ENCODE results near the gene CCL18.
"Not testable (repeated sequence)": the region's sequence is repeated elsewhere in the genome, so short reads cannot be mapped to it uniquely, and the experiment has no call there.

Gene CCL18, protein sequence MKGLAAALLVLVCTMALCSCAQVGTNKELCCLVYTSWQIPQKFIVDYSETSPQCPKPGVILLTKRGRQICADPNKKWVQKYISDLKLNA

DNA sequence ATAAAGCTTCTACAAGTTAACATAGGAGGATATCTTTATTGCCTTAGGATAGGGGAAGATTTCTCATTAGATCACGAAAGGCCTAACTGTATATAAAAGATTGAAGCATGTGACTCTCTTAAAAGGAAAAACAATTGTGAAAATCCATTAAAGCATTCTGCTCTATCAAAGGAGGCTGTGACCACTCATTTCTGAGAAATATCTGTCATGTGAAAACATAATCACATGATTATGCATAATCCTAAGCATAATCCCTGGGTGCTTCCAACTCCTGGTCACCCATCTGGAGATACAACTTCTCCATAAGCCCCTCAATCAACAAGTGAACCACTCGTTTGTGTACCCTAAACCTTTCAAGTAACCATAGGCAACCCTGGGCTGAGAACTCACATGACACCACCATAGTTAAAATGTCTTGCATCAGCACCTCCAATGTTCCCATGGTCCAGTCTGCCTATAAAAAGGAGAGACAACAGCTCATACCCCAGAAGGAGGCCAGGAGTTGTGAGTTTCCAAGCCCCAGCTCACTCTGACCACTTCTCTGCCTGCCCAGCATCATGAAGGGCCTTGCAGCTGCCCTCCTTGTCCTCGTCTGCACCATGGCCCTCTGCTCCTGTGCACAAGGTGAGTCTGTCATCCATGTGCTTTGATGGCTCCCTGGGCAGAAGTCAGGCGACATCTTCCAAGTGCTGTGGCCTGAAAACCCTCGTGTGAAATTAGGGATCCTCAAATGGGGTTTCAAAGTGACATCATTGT, at the start of gene CCL18:
Gene CCL18 (plus strand): TSS at position 487 of the 756 bp plus-strand sequence. CDS start 71 bp downstream, at position 558.
- no peak for DNase-seq (ENCODE audit: low spot score)

DNA sequence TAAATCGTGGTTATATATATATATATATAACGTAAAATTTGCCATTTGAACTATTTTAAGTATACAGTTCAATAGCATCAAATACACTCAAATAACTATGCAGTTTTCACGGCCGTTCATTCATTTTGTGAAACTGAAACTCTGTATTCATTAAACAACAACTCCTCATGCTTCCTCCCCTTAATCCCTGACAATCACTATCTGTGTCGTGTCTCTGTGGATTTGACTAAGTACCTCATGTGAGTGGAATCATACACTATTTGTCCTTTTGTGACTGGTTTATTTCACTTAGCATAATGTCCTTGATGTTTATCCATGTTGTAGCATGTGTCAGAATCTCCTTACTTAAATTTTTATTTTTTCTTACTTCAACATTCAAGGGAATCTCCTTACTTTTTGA, 49.1 kb upstream of the CCL18 start:
- no peak for DNase-seq (ENCODE audit: low spot score)

DNA sequence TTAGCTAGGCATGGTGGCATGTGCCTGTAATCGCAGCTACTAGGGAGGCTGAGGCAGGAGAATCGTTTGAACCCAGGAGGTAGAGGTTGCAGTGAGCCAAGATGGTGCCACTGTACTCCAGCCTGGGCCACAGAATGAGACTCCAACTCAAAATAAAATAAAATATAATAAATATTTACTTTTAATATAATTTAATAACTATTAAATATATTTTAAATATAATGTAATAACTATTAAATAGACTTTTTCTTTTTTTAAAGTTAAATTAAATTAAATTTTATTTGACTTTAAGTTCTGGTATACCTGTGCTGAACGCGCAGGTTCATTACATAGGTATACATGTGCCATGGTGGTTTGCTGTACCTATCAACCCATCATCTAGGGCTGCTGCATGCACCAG, 48.2 kb upstream of the CCL18 start:
- not testable (repeated sequence) for DNase-seq (ENCODE audit: low spot score)

DNA sequence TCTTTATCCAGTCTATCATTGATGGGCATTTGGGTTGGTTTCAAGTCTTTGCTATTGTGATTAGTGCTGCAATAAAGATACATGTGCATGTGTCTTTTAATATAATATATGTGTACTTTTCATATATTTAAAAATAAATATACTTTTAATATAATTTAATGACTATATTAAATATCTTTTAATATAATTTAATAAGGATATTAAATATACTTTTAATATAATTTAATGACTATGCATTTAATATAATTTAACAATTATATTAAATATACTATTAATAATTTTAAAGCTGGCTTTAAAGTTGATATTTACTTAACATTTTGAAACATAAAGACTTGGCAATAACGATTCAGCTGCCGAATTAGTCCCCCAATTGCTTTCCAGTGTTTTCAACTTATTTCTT, 47.5 kb upstream of the CCL18 start:
- DNase-seq (ENCODE audit: low spot score) = no peak

DNA sequence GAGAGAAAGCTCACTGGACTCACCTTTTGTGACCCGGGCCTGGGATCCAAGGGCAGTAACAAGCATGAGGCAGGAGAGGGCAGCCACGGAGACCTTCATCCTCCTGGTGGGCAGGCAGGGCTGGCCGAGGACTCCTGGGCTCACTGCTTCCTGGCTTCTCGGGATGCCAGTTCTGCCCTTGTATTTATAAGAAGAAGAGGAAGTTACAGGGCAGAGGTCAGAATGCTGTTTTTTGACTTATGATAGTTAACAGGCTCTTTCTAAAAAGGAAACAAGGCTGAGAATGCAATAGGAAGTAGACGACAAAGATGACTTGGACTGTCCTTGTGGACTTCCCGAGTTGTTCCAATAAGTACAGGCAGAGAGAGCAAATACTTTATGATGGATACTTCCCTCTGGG, 46.3 kb upstream of the CCL18 start, which contains the start of gene CCL23:
Gene CCL23 (minus strand): TSS at position 174 of the 400 bp plus-strand sequence. CDS start 75 bp downstream, at position 99.
- no peak for DNase-seq (ENCODE audit: low spot score)

DNA sequence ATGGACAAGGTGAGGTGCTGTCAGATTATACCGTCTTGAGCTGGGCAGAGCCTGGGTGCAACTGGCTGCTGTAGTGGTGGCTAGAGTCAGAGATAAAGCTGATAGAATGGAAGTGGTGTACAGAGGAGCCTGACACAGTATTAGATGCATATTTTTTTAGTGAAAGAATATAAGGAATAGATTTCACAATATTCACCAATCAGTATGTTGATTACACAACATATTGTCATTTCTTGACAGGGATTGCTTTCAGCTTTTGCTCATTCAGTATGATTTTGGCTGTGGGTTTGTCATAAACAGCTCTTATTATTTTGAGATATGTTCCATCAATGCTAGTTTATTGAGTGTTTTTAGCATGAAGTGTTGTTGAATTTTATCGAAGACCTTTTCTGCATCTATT, 44.6 kb upstream of the CCL18 start:
- no peak for DNase-seq (ENCODE audit: low spot score)

DNA sequence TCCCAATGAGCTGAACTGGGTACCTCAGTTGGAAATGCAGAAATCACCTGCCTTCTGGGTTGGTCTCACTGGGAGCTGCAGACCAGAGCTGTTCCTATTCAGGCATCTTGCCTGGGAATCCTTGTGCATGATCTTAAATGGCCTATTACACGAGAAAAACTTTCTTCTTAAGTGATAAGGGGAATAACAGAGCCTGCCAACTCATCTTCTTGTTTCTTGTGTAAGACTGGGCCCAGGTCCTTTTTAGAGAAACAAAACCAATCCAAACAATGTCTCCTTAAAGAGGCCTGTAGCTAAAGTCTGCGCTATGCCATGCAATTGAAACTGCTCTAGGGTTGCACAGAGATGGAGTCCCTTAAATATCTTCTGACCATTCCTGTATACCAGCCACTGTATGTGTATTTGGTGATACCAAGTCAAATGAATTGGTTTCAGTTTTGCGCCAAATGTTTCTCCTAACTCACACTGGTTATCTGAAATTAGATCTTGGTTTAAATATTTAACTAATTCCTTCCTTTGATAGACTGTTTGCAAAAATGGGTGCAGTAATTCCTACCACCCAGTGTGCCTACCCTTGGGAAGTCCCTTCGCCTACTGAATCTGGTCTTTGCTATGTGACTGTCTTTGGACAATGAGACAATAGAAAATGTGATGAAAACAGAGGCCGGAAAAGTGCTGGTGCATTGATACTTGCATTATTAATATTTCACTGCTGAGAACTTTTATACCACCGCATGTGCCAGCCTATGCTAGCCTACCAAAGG, 39.8 kb upstream of the CCL18 start:
- no peak for DNase-seq (ENCODE audit: low spot score)

DNA sequence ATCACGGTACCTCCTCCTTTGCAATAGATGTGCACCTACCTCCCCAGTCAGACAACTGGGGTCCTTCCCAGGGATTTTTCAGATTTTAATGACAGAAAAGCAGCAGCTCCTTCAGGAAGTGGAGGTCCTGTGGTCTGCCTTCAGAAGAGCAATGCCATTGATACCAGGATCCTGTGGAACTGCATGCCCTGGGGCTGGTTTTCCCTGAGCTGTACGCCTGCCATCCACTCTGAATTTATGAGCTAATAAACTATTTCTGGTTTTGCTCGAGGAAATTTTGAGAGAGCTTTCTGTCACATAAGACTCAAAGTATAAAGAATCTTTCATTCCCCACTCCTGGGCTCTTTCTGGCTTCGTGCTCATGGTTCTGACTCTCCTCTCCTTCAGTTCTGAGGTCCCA, 36.3 kb upstream of the CCL18 start:
- DNase-seq (ENCODE audit: low spot score) = no peak

DNA sequence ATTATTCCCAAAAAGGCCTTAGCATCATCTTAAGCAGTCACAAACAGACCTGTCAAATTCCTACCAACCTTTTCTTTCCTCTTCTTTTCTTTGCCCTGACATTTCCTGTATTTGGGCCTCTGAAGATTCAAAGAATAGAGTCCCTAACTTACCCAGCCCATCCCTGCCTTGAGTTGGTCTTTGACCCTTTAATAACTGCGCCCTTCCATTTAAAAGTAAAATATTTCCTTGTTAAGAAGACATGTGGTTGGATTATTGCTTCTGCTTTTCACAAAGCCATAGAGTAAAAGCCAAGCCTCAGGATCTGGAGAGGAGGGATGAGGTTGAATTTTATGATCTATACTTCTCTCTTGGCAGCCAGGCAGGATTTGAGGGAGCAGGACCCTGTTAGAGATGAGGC, 33.1 kb upstream of the CCL18 start:
- no peak for DNase-seq (ENCODE audit: low spot score)

DNA sequence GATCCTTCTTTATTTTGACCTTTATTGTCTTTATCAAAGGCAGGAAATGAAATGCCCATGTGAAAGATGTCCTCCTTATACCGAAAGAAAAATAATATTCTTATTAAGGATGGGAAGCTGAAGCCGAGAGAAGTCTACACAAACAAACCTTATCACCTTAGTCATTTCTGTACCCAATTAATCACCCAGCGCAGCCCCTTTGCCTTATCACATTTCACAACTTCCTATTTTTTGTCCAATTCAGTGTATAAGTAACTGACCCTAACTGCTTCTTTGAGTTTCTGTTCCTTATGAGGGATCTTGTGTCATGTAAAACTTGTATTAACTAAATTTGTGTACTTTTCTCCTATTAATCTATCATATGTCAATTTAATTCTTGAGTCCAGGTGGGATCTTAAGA, 29.9 kb upstream of the CCL18 start:
- no peak for DNase-seq (ENCODE audit: low spot score)

DNA sequence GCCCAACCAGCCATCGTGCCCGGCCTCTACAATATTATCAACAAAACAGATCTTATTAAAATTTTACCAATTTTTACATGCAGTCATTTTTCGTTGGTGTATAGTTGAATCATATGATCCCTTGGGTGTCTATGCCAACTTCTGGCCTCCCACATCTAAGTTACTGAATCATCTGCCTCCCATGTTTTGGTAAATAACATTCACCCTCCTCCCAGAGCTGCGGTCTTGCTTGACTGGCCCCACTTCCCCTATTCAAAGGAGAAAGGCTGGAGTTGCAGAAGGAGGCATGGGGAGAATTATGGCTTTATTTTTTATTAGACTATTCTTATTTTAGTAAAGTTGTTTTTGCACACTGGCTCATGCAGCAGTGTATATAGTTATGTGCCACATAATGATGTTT, 27.8 kb upstream of the CCL18 start:
- no peak for DNase-seq (ENCODE audit: low spot score)

DNA sequence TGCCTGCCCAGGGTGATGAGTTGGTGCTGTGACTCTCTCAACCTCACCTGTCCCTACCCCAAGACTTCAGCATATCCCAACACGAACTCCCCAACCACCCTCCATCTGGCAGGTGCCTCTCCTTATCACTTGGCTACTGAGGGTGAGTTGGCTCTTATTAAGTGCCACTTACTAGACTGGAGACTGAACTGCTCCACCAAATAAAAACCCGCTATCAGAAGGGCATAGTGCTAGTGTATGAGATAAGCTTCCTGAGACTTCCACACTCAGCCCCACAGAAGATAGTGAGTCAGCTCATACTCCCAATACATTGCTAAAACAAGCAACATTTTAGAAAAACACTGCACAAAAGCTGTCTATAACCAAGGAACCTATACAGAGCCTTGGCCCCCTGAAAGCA, 16.0 kb upstream of the CCL18 start:
- DNase-seq (ENCODE audit: low spot score) = no peak

DNA sequence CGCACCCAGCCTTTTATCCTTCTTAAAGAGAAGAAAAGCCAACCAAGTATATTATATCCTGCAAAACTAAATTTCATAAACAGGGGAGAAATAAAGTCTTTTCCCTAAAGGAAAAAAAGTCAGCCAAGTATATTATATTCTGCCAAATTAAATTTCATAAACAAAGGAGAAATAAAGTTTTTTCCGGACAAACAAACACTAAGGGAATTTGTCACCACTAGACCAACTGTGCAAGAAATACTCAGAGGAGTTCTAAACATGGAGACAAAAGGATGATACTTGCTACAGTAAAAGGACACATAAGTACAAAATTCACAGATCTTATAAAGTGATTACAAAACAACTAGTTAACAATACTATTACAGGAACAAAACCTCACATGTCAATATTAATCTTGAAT, 14.4 kb upstream of the CCL18 start:
- no peak for DNase-seq (ENCODE audit: low spot score)

DNA sequence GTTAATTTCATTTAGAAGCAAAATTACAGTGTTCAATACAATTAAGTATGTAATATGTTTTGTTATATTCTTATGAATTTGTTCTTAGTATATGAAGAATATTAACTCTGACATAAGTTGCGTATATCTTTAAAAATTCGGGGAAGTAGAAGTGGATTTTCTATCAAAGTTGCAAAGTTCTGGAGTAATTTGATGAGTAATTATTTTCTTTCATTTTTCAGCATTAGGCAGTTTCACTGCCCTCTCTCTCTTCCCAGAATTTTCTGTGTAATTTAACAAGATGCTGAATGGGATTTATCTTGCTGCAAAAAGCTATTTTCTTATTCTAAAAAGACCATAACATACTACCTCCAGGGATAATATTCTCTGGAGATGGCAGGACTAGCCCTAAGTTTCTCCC, 8.9 kb upstream of the CCL18 start:
- no peak for DNase-seq (ENCODE audit: low spot score)

DNA sequence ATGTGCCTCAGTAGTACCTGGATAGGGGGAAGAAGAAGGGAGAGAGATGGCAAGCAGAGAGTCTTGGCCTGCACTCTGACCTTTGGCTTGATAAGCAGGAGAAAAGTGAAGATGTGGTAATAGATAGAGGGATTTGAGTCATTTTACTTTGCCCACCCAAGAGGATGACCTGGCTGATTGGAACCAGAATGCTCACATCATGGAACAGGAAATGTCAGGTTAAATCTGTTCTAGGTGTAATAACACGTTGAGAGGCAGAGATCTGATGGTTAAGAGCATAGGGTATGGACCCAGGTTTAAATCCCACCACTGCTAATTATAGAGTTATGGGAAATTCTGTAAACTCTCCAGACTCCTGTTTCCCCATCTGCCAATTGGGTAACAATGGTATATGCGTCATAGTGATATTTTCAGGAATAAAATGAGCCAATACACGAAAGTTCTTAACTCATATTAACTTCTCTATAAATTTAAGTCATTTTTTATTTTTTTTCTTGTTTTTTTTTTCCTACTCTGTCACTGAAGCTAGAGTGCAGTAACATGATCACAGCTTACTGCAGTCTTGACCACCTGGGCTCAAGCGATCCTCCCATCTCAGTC, 8.1 kb upstream of the CCL18 start:
- no peak for DNase-seq (ENCODE audit: low spot score)

DNA sequence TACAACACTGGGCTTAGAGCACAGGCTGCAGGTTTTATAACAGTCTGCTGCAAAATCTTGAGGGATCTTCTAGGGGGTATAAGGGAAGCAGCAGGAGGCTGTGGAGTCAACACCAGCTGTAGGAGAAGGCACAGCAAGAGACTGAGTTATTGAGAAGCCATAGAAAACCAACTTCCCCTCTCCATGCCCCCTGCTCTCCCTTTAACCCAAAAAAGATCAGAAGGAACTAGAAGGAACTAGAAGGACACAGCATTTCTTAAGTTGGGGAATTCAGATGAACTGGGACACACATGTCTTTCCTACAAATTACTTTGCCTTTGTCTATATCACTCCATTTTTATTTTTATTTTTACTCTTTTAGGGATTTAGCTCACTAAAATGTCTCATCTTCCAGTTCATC, 6.2 kb upstream of the CCL18 start:
- no peak for DNase-seq (ENCODE audit: low spot score)

DNA sequence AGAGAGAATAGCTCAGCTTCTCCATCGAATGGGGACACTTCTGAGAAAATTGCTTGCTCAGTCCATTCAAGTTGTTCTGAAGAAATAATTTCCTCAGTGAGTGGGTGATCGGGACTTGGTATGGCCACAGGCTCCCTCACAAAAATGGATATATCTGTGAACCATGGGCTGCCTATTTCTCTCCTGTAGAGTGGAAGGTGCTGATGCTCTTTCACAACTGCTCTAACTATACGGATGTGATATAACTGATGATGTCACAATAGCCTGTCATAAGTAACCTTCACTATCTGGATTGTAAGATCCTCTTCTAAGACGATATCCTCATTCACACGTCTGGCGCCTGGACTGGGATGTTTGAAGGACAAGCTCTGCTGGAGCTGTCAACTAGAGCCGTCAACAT, 4.7 kb upstream of the CCL18 start:
- no peak for DNase-seq (ENCODE audit: low spot score)

DNA sequence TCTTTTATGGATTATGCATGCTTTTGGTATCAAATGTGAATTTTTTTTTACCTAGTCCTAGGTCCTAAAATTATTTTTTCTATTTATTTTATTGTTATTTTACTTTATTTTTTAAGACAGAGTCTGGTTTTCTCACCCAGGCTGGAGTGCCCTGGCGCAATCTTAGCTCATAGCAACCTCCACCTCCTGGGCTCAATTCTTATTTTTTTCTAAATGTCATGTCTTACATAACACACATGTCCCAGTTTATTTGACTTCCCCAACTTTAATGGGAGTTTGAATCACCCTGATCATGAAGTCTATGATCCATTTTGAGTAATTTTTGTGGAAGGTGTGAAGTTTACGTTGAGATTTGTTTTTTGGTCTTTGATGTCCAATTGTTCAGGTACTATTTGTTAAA, 3.3 kb upstream of the CCL18 start:
- DNase-seq (ENCODE audit: low spot score) = no peak

DNA sequence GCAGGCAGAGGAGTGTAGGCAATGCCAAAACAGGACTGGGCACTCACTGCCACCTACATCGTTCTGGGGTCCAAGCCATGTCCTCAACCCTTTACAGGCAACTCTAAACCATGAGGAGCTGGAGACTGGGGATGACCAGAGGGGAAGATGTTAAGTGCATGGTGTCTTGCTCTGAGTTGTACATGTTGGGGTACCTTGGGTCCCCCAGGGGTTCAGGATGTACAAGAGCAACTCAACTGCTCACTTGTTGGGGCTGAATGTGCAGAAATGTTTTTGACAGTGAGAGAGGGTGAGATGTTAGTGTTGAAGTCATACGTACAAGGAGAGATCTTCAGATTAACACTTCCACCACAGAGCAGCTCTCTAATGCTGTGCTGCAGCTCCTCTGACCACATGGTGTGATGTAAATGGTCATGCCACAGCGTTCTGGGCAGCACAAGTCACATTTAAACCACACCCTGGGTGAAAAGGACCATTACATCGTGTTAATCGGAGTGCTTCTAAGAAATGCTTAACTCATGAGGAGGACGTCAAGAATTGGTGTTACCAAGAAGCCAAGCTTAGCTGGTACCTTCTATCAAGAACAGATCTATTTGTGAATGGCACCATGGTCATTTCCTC, 2.4 kb downstream of the CCL18 start:
- no peak for DNase-seq (ENCODE audit: low spot score)

DNA sequence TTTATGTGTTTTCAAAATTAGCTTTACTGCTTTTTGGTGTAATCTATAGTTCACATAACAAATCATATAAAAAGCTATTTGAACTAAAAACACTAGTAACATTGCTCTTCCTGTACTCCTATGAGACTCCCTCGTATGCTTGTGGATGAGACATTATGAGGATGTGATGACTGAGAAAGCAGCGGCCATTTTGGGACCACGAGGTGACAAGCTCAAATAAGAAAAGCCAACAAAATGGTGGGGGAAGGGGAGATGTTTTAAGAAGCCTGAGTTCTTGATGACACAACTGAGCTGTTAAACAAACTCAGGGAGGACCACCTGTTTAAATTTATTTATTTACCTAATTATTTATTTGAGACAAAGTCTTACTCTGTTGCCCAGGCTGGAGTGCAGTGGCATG, 4.5 kb downstream of the CCL18 start:
- no peak for DNase-seq (ENCODE audit: low spot score)

DNA sequence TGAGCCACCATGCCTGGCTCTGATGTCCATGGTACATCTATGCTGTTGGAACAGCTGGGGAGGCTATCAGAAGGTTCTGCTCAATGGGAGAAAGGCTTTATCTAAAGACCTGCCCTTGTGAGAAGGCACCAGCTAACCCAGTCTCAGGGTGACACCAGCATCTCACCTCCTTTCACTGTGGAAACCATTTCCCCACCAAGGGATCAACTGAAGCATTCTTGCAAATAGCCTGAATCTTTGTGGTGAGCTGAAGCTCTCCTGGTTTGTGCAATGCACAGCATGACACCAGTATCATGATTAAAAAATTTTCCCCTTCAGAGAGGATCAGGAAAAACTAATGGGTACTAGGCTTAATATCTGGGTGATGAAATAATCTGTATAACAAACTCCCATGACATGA, 5.1 kb downstream of the CCL18 start:
- no peak for DNase-seq (ENCODE audit: low spot score)

DNA sequence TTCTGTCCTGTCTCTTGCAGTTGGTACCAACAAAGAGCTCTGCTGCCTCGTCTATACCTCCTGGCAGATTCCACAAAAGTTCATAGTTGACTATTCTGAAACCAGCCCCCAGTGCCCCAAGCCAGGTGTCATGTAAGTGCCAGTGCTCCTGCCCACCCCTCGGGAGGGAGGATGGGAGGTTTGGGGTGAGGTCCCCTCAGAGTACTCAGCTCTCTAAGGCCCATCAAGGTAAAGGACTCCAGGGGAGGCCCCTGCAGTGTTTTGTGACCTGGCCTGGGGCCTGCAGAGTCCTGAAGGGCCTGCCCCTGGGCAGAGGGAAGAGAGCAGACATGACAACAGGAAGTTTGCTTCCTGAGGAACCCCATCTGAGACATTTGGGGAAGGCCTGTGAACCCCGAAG, 6.4 kb downstream of the CCL18 start:
- no peak for DNase-seq (ENCODE audit: low spot score)

DNA sequence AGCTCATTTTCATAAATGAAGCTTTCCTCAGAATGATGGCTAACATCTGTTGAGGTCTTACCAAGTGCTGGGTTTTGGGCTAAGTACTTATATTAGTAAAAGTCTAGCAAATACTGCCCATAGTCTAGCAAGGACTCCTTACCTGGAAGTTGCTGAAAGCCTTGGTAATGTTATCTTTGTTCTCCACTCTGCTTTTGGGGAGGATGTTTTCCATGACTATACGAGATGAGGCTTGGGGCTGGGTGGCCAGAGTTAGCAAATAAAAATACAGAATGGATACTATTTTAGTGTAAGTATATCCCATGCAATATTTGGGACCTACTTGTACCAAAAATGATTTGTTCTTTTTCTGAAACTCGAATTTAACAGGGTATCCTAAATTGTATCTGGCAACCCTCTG, 7.7 kb downstream of the CCL18 start:
- no peak for DNase-seq (ENCODE audit: low spot score)

All from left forelimb (tissue), 1 donor.